Spinal cord (tissue), 10 donors: Measurements from ENCODE around the gene ARHGAP22. TPM values are rescaled to one million over a fixed set of nuclear protein-coding genes. Genes with fewer than 3 reads are reported as not detected.

Experiments used
- DNase-seq, 6 donors: peaks; one replicate each; pipeline versions ENCODE4 v3.0.0 to v3.0.0-alpha.2; 2013 to 2015; ENCODE audit warnings: low spot score in 6 of 6, low read depth in 4 of 6
- H3K27ac ChIP-seq: one replicate; pipeline ENCODE4 v1.5.1; 2013; ENCODE audit warnings: low read depth, low read length, control low read depth
- H3K27me3 ChIP-seq: one replicate; pipeline ENCODE4 v1.6.1; 2013; ENCODE audit warnings: low read length; ENCODE audit not compliant: control insufficient read depth, insufficient read depth
- H3K36me3 ChIP-seq: one replicate; pipeline ENCODE4 v1.6.1; 2013; ENCODE audit warnings: low read length; ENCODE audit not compliant: control insufficient read depth, insufficient read depth
- H3K4me1 ChIP-seq: one replicate; pipeline ENCODE4 v1.6.1; 2013; ENCODE audit warnings: low read length; ENCODE audit not compliant: control insufficient read depth, insufficient read depth
- H3K4me3 ChIP-seq: one replicate; pipeline ENCODE4 v1.5.1; 2013; ENCODE audit warnings: low read depth, low read length, control low read depth
- H3K9me3 ChIP-seq: one replicate; pipeline ENCODE4 v1.6.1; 2013; ENCODE audit warnings: low read length; ENCODE audit not compliant: control insufficient read depth, insufficient read depth
- WGBS: methylation state at CpG from one replicate; pipeline ENCODE4 v1.1.5; 2013; ENCODE audit warnings: missing lambda C conversion rate; ENCODE audit not compliant: insufficient coverage; 5-methylcytosine and 5-hydroxymethylcytosine counted together
- polyA plus RNA-seq, 2 donors: library from polyadenylated mRNA; unstranded; fragments of 120-200 nt; gene quantifications; one replicate each; pipeline ENCODE4 v1.2.1, GENCODE V29; 2013; ENCODE audit not compliant: insufficient read length in 2 of 2
- total RNA-seq, 2 donors: library from RNA; depleted of rRNA in 1 of 2; stranded (reverse); fragments of 120-200 nt in 1 of 2; fragments of >200 nt in 1 of 2; gene quantifications; one replicate each; pipeline versions ENCODE4 v1.2.3 to v1.2.4, GENCODE V29; 2013 to 2014
- donor health status: healthy.

ARHGAP22 gene
- total and polyA plus RNA-seq, 4 donors: 6.2 to 13.2 (median 11.9) TPM

GRCh38 chr10:48608976-48609375 is 4.1 kb upstream of the ARHGAP22 start:
- no peak for DNase-seq
- Histone ChIP-seq H3K4me3 (no peak overlapping the region), H3K4me1 (peaks cover 17% of the 10 kb centered on the region), H3K27me3 (peaks cover 8% of the 10 kb centered on the region), H3K9me3 (no peaks in the 10 kb centered on the region), H3K36me3 (no peaks in the 10 kb centered on the region), H3K27ac (no peak overlapping the region)

- Histone ChIP-seq H3K4me1 (peaks cover 21% of the 10 kb centered on the region), H3K9me3 (no peaks in the 10 kb centered on the region), H3K27ac (no peak overlapping the region), H3K27me3 (peaks cover 8% of the 10 kb centered on the region), H3K36me3 (no peaks in the 10 kb centered on the region), H3K4me3 (no peak overlapping the region)
- DNase-seq: no peak
- WGBS: 66% methylated on average over 3 of the region's 3 CpGs
Measured at GRCh38 chr10:48608279-48608681, 3.4 kb upstream of the ARHGAP22 start.

GRCh38 chr10:48607356-48608278 is 2.7 kb upstream of the ARHGAP22 start:
- 59% methylated on average over 5 of the region's 6 CpGs for WGBS
- no peak overlapping the region for H3K27ac ChIP-seq

GRCh38 chr10:48606530-48607355 is 1.9 kb upstream of the ARHGAP22 start:
- no peak for DNase-seq

More at GRCh38 chr10:48607356-48608278, 2.7 kb upstream of the ARHGAP22 start:
- H3K9me3 ChIP-seq: no peaks in the 10 kb centered on the region
- no peak overlapping the region for H3K4me3 ChIP-seq
- H3K4me1 ChIP-seq: peaks cover 21% of the 10 kb centered on the region
- H3K36me3 ChIP-seq: no peaks in the 10 kb centered on the region
- no peak for DNase-seq
- peaks cover 8% of the 10 kb centered on the region for H3K27me3 ChIP-seq

GRCh38 chr10:48605786-48606529 is 1.1 kb upstream of the ARHGAP22 start:
- Histone ChIP-seq H3K36me3 (no peaks in the 10 kb centered on the region), H3K9me3 (no peaks in the 10 kb centered on the region), H3K27me3 (peaks cover 8% of the 10 kb centered on the region), H3K4me1 (peaks cover 21% of the 10 kb centered on the region), H3K27ac (no peak overlapping the region), H3K4me3 (no peak overlapping the region)
- WGBS: 87% methylated on average over 4 of the region's 7 CpGs
- no peak for DNase-seq

More at GRCh38 chr10:48606530-48607355, 1.9 kb upstream of the ARHGAP22 start:
- Histone ChIP-seq H3K27ac (no peak overlapping the region), H3K4me1 (peaks cover 21% of the 10 kb centered on the region), H3K4me3 (no peak overlapping the region), H3K36me3 (no peaks in the 10 kb centered on the region), H3K27me3 (peaks cover 8% of the 10 kb centered on the region), H3K9me3 (no peaks in the 10 kb centered on the region)
- WGBS: 84% methylated on average over 8 of the region's 8 CpGs

GRCh38 chr10:48604039-48604990 is 558 bp downstream of the ARHGAP22 start:
- no peaks in the 10 kb centered on the region for H3K36me3 ChIP-seq
- H3K27me3 ChIP-seq: peaks cover 8% of the 10 kb centered on the region
- peaks cover 26% of the 10 kb centered on the region for H3K4me1 ChIP-seq
- no peak overlapping the region for H3K27ac ChIP-seq
- peak overlapping the region; percentile 38 for H3K4me3 ChIP-seq
- peak in 1 of 6 donors; percentile 24 for DNase-seq
- no peaks in the 10 kb centered on the region for H3K9me3 ChIP-seq
- 20% methylated on average over 42 of the region's 42 CpGs for WGBS

GRCh38 chr10:48603421-48604038 is 1.3 kb downstream of the ARHGAP22 start:
- DNase-seq: no peak
- Histone ChIP-seq H3K27me3 (peaks cover 8% of the 10 kb centered on the region), H3K4me1 (peaks cover 33% of the 10 kb centered on the region), H3K36me3 (no peaks in the 10 kb centered on the region), H3K27ac (no peak overlapping the region), H3K4me3 (no peak overlapping the region), H3K9me3 (no peaks in the 10 kb centered on the region)
- WGBS: 90% methylated on average over 3 of the region's 4 CpGs

GRCh38 chr10:48602401-48603135 is 2.3 kb downstream of the ARHGAP22 start:
- H3K27me3 ChIP-seq: peaks cover 8% of the 10 kb centered on the region
- no peaks in the 10 kb centered on the region for H3K36me3 ChIP-seq
- WGBS: 100% methylated on average over 4 of the region's 8 CpGs
- no peak for DNase-seq
- no peaks in the 10 kb centered on the region for H3K9me3 ChIP-seq
- no peak overlapping the region for H3K4me3 ChIP-seq
- no peak overlapping the region for H3K27ac ChIP-seq
- H3K4me1 ChIP-seq: peaks cover 40% of the 10 kb centered on the region
